ENCODE results near the gene ACACA. TPM values are rescaled to one million over a fixed set of nuclear protein-coding genes. Genes with fewer than 3 reads are reported as not detected.

Gene ACACA
- total and polyA plus RNA-seq, 2 donors (not counting 3 experiments of a cell fraction or from before 2014, with no cell fraction given) = 55.3 to 124 TPM

GRCh38 chr17:37106049-37106448, 300.6 kb downstream of the ACACA start:
- H3K4me2 ChIP-seq (ENCODE audit: insufficient read depth, low read length) = no peak overlapping the region
- no peaks in the 10 kb centered on the region for H3K27me3 ChIP-seq (ENCODE audit: control insufficient read depth in 2 of 2, insufficient read depth in 2 of 2, low read length in 2 of 2)
- FAIRE-seq (no peak), DNase-seq (ENCODE audit: low read depth, low spot score) (no peak)
- ChIA-PET POLR2A (no interaction called here), CTCF (interaction anchor here (0.9 kb wide), 1 partner anchor 24 kb away, joined by 3 read pairs; no protein-coding TSS in a partner anchor)
- H3K4me3 ChIP-seq (replicated peaks in 1 of 3; ENCODE audit: insufficient read depth in 1 of 3, low read depth in 1 of 3, low read length in 3 of 3) = no peak overlapping the region
- H3K27ac ChIP-seq (ENCODE audit: insufficient read depth, low read depth, low read length) = no peak overlapping the region
- no TSS peak for BruUV-seq (replicated peaks)
- peaks cover 4% of the 10 kb centered on the region for H3K4me1 ChIP-seq (ENCODE audit: control insufficient read depth, extremely low read depth, insufficient read depth, low read length)
- intact Hi-C loops (cut with micrococcal nuclease) = no loop called here
- no peaks in the 10 kb centered on the region for H4K20me1 ChIP-seq (replicated peaks; ENCODE audit: control insufficient read depth, extremely low read depth, insufficient read depth, low read length)
- dilution Hi-C loops (cut with MboI; ENCODE audit: extremely low pct_ligation_motif_present, low sequenced_read_pairs) = no loop called here
- H2AFZ ChIP-seq (ENCODE audit: low read depth, low read length) = no peak overlapping the region
- peaks cover 6 to 18% of the 10 kb centered on the region in 2 experiments for H3K36me3 ChIP-seq (ENCODE audit: control insufficient read depth in 2 of 2, extremely low read depth in 1 of 2, insufficient read depth in 2 of 2, low read length in 2 of 2)
- no peak for TF ChIP-seq CTCF (IDR thresholded peaks at IDR 0.05; ENCODE audit: extremely low read depth in 1 of 2, insufficient read depth in 1 of 2, low read depth in 1 of 2, low read length in 2 of 2)
- no peak for TF ChIP-seq EZH2 (IDR thresholded peaks at IDR 0.05; ENCODE audit: borderline replicate concordance, low read depth, low read length, severe bottlenecking)
- TF ChIP-seq POLR2AphosphoS5 (IDR thresholded peaks at IDR 0.05; ENCODE audit: insufficient read depth, low read depth, low read length) = no peak
- TF ChIP-seq FOS (IDR thresholded peaks at IDR 0.05; ENCODE audit: borderline replicate concordance, insufficient read depth, low read length) = no peak
- TF ChIP-seq POLR2A (IDR thresholded peaks at IDR 0.05; ENCODE audit: low read depth, low read length) = no peak
- TF ChIP-seq MAX (IDR thresholded peaks at IDR 0.05; ENCODE audit: insufficient read depth, insufficient read length) = no peak
- no peak for TF ChIP-seq JUN (IDR thresholded peaks at IDR 0.05; ENCODE audit: borderline replicate concordance, insufficient read depth, insufficient read length, low read depth)
- no peak overlapping the region for H3K9ac ChIP-seq (replicated peaks; ENCODE audit: extremely low read depth, insufficient read depth, low read length)
- H3K79me2 ChIP-seq (ENCODE audit: control insufficient read depth, insufficient read depth, low read length) = no peaks in the 10 kb centered on the region
- H3K9me1 ChIP-seq (replicated peaks; ENCODE audit: control insufficient read depth, extremely low read depth, insufficient read depth, low read length) = no peaks in the 10 kb centered on the region
- H3K9me3 ChIP-seq (replicated peaks; ENCODE audit: control insufficient read depth, insufficient read depth, low read length) = no peaks in the 10 kb centered on the region

Measured in endothelial cell of umbilical vein (primary cell).